WERI-Rb-1 (cell line): ENCODE measurements around the gene CA4.
"Not testable (repeated sequence)": the region's sequence is repeated elsewhere in the genome, so short reads cannot be mapped to it uniquely, and the experiment has no call there.

ENCODE experiments used
- DNase-seq: peaks from one replicate; pipeline ENCODE4 v3.0.0-alpha.2; 2020
- H3K27ac ChIP-seq: fragments of 250-450 bp; sonication (Bioruptor Pico); 2 replicates; pipeline ENCODE4 v1.5.1; 2020; ENCODE audit warnings: mild to moderate bottlenecking, moderate library complexity
- H3K27me3 ChIP-seq: fragments of 250-450 bp; sonication (Bioruptor Pico); 2 replicates; pipeline ENCODE4 v1.5.1; 2021; ENCODE audit warnings: mild to moderate bottlenecking, low read depth, moderate library complexity; ENCODE audit not compliant: insufficient read depth, severe bottlenecking
- H3K36me3 ChIP-seq: fragments of 250-450 bp; sonication (Bioruptor Pico); 2 replicates; pipeline ENCODE4 v1.5.1; 2020; ENCODE audit warnings: mild to moderate bottlenecking, moderate library complexity
- H3K4me3 ChIP-seq: 2 replicates; pipeline ENCODE4 v1.5.1; 2011; ENCODE audit warnings: low read depth, mild to moderate bottlenecking, control low read depth, low read length
- H3K9me3 ChIP-seq: fragments of 250-450 bp; sonication (Bioruptor Pico); 2 replicates; pipeline ENCODE4 v1.5.1; 2021; ENCODE audit warnings: mild to moderate bottlenecking, moderate library complexity; ENCODE audit not compliant: severe bottlenecking
- CTCF ChIP-seq: IDR thresholded peaks from 2 replicates; pipeline ENCODE4 v1.5.1; 2011; ENCODE audit warnings: low read depth, mild to moderate bottlenecking, control low read depth, inconsistent platforms, low read length

The CA4 gene

DNA sequence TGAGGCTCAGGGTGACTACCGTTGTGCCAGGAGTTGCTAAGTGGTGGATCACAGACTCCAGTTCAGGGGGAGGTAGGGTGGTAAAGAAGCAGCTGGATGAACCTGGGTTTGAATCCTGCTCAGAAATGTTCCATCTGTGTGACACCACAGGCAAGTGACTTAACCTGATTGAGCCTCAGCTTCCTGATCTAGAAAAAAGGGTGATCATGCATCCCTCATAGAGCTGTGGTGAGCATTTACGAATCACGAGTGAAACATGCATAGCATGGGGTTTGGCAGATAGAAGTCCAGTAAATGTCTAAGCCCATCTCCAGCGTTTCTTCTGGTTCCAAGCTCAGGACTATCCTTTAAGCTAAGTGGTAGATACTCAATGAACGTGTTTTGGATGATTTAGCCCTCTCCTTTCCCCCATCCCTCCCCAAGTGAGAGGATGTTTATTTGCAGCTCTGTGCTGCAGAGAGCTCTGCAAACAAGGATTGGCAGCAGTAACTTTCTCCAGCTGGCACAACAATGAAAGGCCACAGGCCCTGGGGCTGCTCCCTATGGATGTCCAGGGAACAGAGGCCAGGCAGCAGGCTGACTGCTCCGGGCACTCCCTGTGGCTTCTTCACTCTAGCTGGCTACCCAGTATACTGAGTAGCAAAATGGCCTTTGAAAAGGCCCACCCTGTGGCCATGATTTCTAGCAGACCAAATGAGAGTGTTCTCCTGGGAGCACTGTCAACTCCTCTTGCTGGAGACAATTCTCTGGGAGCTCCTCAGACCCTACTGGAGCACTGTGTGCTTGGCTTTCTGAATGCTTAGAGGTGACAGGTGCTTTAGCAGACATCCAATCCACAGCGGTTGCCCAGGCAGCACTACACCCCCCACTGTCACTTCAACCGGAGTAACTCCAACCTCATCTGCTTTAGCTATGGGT, 21.3 kb downstream of the CA4 start:
- Histone ChIP-seq H3K27ac (no peak overlapping the region), H3K4me3 (no peak overlapping the region), H3K27me3 (no peaks in the 10 kb centered on the region), H3K36me3 (no peaks in the 10 kb centered on the region), H3K9me3 (no peaks in the 10 kb centered on the region)
- no peak for DNase-seq
- TF ChIP-seq CTCF, result no peak

DNA sequence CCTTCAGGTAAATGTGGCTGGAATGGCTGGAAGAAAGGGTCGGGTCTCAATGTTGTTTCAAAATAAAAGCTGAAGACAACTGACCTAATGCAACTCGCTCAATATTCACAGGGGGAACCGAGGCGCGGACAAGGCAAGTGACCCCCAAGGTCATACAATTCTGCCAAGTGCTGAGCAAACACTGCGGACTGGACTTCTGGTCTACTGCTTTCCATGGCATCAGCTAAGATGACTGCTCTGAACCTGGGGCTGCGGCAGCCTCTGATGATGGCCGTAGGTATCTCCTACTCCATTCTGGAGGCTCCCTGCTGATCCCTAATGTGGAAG, 21.9 kb downstream of the CA4 start:
- no peak overlapping the region for H3K27ac ChIP-seq
- H3K9me3 ChIP-seq, result no peaks in the 10 kb centered on the region
- TF ChIP-seq CTCF, result no peak
- DNase-seq, result no peak
- H3K27me3 ChIP-seq, result no peaks in the 10 kb centered on the region
- H3K36me3 ChIP-seq, result no peaks in the 10 kb centered on the region
- no peak overlapping the region for H3K4me3 ChIP-seq

GRCh38 chr17:60173304-60173819, 23.6 kb downstream of the CA4 start:
- Histone ChIP-seq H3K4me3 (no peak overlapping the region), H3K9me3 (no peaks in the 10 kb centered on the region), H3K27ac (no peak overlapping the region), H3K36me3 (no peaks in the 10 kb centered on the region), H3K27me3 (no peaks in the 10 kb centered on the region)
- DNase-seq, result no peak
- TF ChIP-seq CTCF, result no peak

- TF ChIP-seq CTCF, result no peak
- Histone ChIP-seq H3K36me3 (peaks cover 2% of the 10 kb centered on the region; the same call in 1 of the 2 replicates), H3K9me3 (no peaks in the 10 kb centered on the region), H3K27me3 (no peaks in the 10 kb centered on the region), H3K4me3 (no peak overlapping the region), H3K27ac (no peak overlapping the region)
- DNase-seq, result no peak
These were observed 24.3 kb downstream of the CA4 start for GRCh38 chr17:60174035-60174434.

DNA sequence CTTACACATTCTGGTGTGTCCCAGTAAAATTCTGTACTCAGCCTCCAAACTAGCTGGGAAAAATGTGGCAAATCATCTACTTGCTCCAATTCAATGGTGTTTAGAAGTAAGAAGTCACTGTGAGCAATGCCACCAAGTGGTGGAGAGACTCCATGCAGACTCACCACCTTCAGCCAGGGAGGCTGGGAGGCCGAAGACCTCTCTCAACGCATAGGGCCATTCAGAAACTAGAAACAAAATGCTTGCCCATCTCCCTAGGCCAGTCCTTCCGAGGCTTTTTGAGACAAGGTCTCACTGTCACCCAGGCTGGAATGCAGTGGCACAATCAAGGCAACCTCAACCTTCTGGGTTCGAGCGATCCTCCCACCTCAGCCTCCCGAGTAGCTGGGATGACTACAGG, 25.0 kb downstream of the CA4 start:
- H3K27me3 ChIP-seq, H3K9me3 ChIP-seq, H3K36me3 ChIP-seq, H3K27ac ChIP-seq, H3K4me3 ChIP-seq: not testable (repeated sequence)
- peak; percentile 50 for DNase-seq
- TF ChIP-seq CTCF, result peak; percentile 69

DNA sequence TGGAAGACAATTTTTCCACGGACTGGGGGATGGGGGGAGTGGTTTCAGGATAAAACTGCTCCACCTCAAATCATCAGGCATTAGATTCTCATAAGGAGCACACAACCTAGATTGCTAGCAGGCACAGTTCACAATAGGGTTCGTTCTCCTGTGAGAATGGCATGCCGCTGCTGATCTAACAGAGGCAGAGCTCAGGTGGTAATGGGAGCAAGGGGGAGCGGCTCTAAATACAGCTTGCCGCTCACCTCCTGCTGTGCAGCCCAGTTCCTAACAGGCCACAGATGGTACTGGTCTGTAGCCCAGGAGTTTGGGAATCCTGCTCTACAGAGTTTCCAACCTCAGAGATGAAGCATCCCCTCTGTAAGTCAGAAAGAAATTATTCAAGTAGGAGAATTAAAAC, 27.0 kb downstream of the CA4 start:
- H3K27ac ChIP-seq, DNase-seq, H3K36me3 ChIP-seq, H3K27me3 ChIP-seq, H3K9me3 ChIP-seq, H3K4me3 ChIP-seq: not testable (repeated sequence)

DNA sequence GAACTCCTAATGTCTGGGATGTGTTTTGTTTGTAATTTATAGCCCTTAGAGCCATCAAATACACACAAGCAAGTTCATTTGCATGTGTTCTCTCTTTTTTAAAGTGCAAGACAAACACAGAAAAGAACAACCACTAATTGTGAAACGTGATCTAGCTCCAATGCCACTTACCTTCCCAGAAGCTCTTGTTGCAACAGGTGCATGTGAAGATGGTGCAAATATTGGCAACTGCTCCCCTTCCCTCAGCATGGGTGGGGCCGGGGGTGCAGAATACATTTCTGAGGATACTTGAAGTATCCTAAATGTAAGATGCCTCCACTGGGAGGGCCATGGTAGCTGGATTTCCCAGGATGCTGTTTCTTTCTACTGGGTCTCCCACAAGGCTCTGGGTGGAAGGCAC, 28.4 kb downstream of the CA4 start:
- not testable (repeated sequence) for H3K4me3 ChIP-seq, H3K36me3 ChIP-seq, H3K9me3 ChIP-seq, DNase-seq, H3K27ac ChIP-seq, H3K27me3 ChIP-seq

- not testable (repeated sequence) for DNase-seq, H3K9me3 ChIP-seq, H3K4me3 ChIP-seq, H3K27ac ChIP-seq, H3K27me3 ChIP-seq
- peaks cover 16% of the 10 kb centered on the region for H3K36me3 ChIP-seq
These were observed 30.6 kb downstream of the CA4 start for GRCh38 chr17:60180380-60180779.

- H3K27me3 ChIP-seq, H3K4me3 ChIP-seq, H3K27ac ChIP-seq, DNase-seq, H3K9me3 ChIP-seq: not testable (repeated sequence)
- H3K36me3 ChIP-seq, result peaks cover 24% of the 10 kb centered on the region
These were observed 36.6 kb downstream of the CA4 start for GRCh38 chr17:60186372-60186771.
